OCI-LY1 (cell line): ENCODE results near the gene GPR39.

Experiments
- H2AFZ ChIP-seq: fragments of 200-600 bp; sonication (generic), shearing (Covaris generic); 2 replicates; pipeline ENCODE4 v1.6.0; 2014; ENCODE audit warnings: antibody characterized with exemption, mild to moderate bottlenecking, low read length
- H3F3A ChIP-seq: fragments of 200-600 bp; sonication (generic), shearing (Covaris generic); 2 replicates; pipeline ENCODE4 v1.6.0; 2014; ENCODE audit warnings: mild to moderate bottlenecking, antibody characterized with exemption, low read length, moderate library complexity; ENCODE audit not compliant: insufficient read depth
- H3K27ac ChIP-seq: fragments of 200-600 bp; sonication (generic); 2 replicates; pipeline ENCODE4 v1.5.1; 2014; ENCODE audit warnings: low read length, mixed run types, mild to moderate bottlenecking, low read depth; ENCODE audit not compliant: poor library complexity, severe bottlenecking
- H3K27me3 ChIP-seq: fragments of 200-600 bp; sonication (generic); 2 replicates; pipeline ENCODE4 v1.6.0; 2014; ENCODE audit warnings: antibody characterized with exemption, mild to moderate bottlenecking, low read length, moderate library complexity; ENCODE audit not compliant: insufficient read depth
- H3K36me3 ChIP-seq: fragments of 200-600 bp; sonication (generic); 2 replicates; pipeline ENCODE4 v1.6.1; 2014; ENCODE audit warnings: mild to moderate bottlenecking, antibody characterized with exemption, low read length, moderate library complexity, mixed read lengths; ENCODE audit not compliant: insufficient read depth
- H3K4me1 ChIP-seq: fragments of 200-600 bp; sonication (generic); 2 replicates; pipeline ENCODE4 v1.5.1; 2014; ENCODE audit warnings: mild to moderate bottlenecking, low read length, moderate library complexity; ENCODE audit not compliant: insufficient read depth, severe bottlenecking
- H3K4me2 ChIP-seq: fragments of 200-600 bp; sonication (generic), shearing (Covaris generic); 2 replicates; pipeline ENCODE4 v1.6.1; 2014; ENCODE audit warnings: low read length
- H3K4me3 ChIP-seq: fragments of 200-600 bp; sonication (generic); 2 replicates; pipeline ENCODE4 v1.5.1; 2014; ENCODE audit warnings: low read length, low read depth, mild to moderate bottlenecking, mixed read lengths; ENCODE audit not compliant: poor library complexity, severe bottlenecking
- H3K79me2 ChIP-seq: fragments of 200-600 bp; shearing (Covaris generic); 2 replicates; pipeline ENCODE4 v1.6.1; 2016; ENCODE audit warnings: mixed run types, low read length, mixed read lengths; ENCODE audit not compliant: insufficient read depth
- H3K9ac ChIP-seq: fragments of 200-600 bp; sonication (generic), shearing (Covaris generic); 2 replicates; pipeline ENCODE4 v1.6.1; 2014; ENCODE audit warnings: mild to moderate bottlenecking, low read length, mixed read lengths
- H3K9me2 ChIP-seq: fragments of 200-600 bp; sonication (generic), shearing (Covaris generic); 2 replicates; pipeline ENCODE4 v1.6.1; 2014; ENCODE audit warnings: low read depth, mild to moderate bottlenecking, low read length, mixed read lengths
- H3K9me3 ChIP-seq: fragments of 200-600 bp; shearing (Covaris generic); 2 replicates; pipeline ENCODE4 v1.6.1; 2014; ENCODE audit warnings: low read length, mixed read lengths
- H4K20me1 ChIP-seq: fragments of 200-600 bp; sonication (generic), shearing (Covaris generic); 2 replicates; pipeline ENCODE4 v1.6.0; 2016; ENCODE audit warnings: mild to moderate bottlenecking, low read length; ENCODE audit not compliant: insufficient read depth
- EZH2 ChIP-seq: fragments of 200-600 bp; sonication (generic), shearing (Covaris generic); IDR thresholded peaks from 2 replicates; pipeline ENCODE4 v1.8.0; 2017; ENCODE audit warnings: borderline replicate concordance, mixed run types, mild to moderate bottlenecking, antibody characterized with exemption, low read length, moderate library complexity, mixed read lengths
- TF ChIP-seq, protein P1 (sequence below): fragments of 200-600 bp; sonication (generic), shearing (Covaris generic); IDR thresholded peaks from 2 replicates; pipeline ENCODE4 v1.5.1; 2017; ENCODE audit warnings: mild to moderate bottlenecking, antibody characterized with exemption, low read length, moderate library complexity, mixed read lengths

GPR39 gene

DNA sequence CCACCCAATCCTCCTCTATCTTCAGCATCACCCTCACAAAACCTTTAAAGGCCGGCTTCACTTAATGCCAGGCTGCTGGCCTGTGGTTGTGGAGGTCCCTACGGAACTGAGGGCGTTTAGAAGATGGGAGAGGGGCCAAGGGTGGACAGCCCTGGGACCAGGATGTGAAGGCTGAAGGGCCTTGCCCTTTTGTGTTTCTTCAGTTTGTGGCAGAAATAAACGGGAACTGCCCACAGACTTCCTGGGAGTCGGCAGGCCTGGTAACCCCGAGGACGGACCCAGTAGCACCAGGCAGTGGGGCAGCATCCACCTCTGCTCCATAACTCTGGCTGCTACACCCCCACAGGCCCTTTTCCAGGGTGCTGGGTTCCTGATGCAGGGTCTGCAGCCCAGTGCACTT, 202.1 kb downstream of the GPR39 start:
- Histone ChIP-seq H4K20me1 (no peaks in the 10 kb centered on the region), H3K9me2 (no peaks in the 10 kb centered on the region), H3F3A (no peaks in the 10 kb centered on the region), H2AFZ (no peak overlapping the region), H3K9me3 (no peaks in the 10 kb centered on the region), H3K4me3 (no peak overlapping the region), H3K4me2 (no peak overlapping the region), H3K36me3 (no peaks in the 10 kb centered on the region), H3K4me1 (no peaks in the 10 kb centered on the region), H3K9ac (no peak overlapping the region), H3K27me3 (no peaks in the 10 kb centered on the region; the same call in 1 of the 2 replicates), H3K79me2 (no peaks in the 10 kb centered on the region), H3K27ac (no peak overlapping the region)
- TF ChIP-seq EZH2 = no peak
- TF ChIP-seq, protein P1, sequence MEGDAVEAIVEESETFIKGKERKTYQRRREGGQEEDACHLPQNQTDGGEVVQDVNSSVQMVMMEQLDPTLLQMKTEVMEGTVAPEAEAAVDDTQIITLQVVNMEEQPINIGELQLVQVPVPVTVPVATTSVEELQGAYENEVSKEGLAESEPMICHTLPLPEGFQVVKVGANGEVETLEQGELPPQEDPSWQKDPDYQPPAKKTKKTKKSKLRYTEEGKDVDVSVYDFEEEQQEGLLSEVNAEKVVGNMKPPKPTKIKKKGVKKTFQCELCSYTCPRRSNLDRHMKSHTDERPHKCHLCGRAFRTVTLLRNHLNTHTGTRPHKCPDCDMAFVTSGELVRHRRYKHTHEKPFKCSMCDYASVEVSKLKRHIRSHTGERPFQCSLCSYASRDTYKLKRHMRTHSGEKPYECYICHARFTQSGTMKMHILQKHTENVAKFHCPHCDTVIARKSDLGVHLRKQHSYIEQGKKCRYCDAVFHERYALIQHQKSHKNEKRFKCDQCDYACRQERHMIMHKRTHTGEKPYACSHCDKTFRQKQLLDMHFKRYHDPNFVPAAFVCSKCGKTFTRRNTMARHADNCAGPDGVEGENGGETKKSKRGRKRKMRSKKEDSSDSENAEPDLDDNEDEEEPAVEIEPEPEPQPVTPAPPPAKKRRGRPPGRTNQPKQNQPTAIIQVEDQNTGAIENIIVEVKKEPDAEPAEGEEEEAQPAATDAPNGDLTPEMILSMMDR = no peak

DNA sequence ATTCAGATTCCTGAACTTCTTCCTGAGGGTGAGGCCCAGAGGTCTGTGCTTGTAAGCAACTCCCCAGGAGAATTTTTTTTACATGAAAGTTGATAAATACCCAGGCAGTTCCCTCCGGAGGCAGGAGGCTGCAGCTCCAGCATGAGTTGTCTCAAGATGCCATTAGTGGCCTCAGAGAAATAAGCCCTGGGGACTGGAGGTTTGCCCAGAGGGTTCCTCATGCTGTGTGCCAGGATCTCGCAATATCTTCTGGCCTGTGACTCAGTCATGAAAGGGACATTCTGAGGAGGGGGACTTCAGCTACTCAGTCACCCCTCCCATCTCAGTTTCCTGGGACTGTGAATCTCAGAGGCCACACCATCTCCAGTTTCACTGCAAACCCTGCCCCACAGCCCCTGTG, 203.5 kb downstream of the GPR39 start:
- H2AFZ ChIP-seq = no peak overlapping the region
- H3K9ac ChIP-seq = no peak overlapping the region
- no peaks in the 10 kb centered on the region for H4K20me1 ChIP-seq
- no peaks in the 10 kb centered on the region for H3K9me2 ChIP-seq
- H3K9me3 ChIP-seq = no peaks in the 10 kb centered on the region
- no peak overlapping the region for H3K4me2 ChIP-seq
- no peak for TF ChIP-seq EZH2
- TF ChIP-seq, protein P1 = no peak
- no peak overlapping the region for H3K27ac ChIP-seq
- H3K4me3 ChIP-seq = no peak overlapping the region
- H3K79me2 ChIP-seq = no peaks in the 10 kb centered on the region
- no peaks in the 10 kb centered on the region for H3K36me3 ChIP-seq
- H3K4me1 ChIP-seq = no peaks in the 10 kb centered on the region
- H3K27me3 ChIP-seq = no peaks in the 10 kb centered on the region; the same call in 1 of the 2 replicates
- H3F3A ChIP-seq = no peaks in the 10 kb centered on the region

GRCh38 chr2:132621131-132621875, 204.7 kb downstream of the GPR39 start:
- Histone ChIP-seq H3K79me2 (no peaks in the 10 kb centered on the region), H3K4me2 (no peak overlapping the region), H3K9me2 (no peaks in the 10 kb centered on the region), H2AFZ (no peak overlapping the region), H3K4me1 (no peaks in the 10 kb centered on the region), H3F3A (no peaks in the 10 kb centered on the region), H3K36me3 (no peaks in the 10 kb centered on the region), H3K9me3 (no peaks in the 10 kb centered on the region), H3K9ac (no peak overlapping the region), H4K20me1 (no peaks in the 10 kb centered on the region), H3K4me3 (no peak overlapping the region), H3K27me3 (no peaks in the 10 kb centered on the region; the same call in 1 of the 2 replicates), H3K27ac (no peak overlapping the region)
- no peak for TF ChIP-seq EZH2
- TF ChIP-seq, protein P1 = no peak
